ENCODE data around the gene SPNS2. TPM values are rescaled to one million over a fixed set of nuclear protein-coding genes. Genes with fewer than 3 reads are reported as not detected.

Gene SPNS2
- polyA plus RNA-seq, 1 of the 3 experiments (the other 2 are of a cell fraction) = 0.08 TPM

DNA sequence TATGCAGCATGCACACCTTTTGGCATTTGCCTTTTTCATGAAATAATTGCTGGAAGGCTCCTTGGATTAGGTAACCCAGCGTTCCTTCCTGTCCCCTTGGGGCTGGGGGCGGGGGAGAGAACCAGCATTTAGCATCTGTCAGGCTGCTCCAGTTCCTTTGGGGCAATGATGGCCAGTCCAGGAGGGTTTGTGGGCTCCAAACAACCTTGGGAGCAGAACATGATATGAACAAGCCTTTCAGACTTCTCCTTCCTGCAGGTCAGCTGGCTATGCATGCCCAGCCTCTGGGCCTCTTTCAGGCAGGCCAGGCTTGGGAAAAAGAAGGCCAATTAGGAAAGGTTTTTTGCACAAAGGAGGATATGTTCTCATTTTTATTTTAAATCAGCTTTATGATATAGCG lies 84.5 kb downstream of the SPNS2 start:
- POLR2A ChIA-PET = no interaction called here
- Histone ChIP-seq H3K79me2 (ENCODE audit: insufficient read depth) (no peaks in the 10 kb centered on the region), H4K20me1 (ENCODE audit: insufficient read depth) (no peaks in the 10 kb centered on the region), H3K9ac (no peak overlapping the region), H3K27me3 (ENCODE audit: insufficient read depth) (peaks cover 60% of the 10 kb centered on the region), H3K36me3 (replicated peaks in 1 of 2; ENCODE audit: control insufficient read depth in 1 of 2, insufficient read depth in 2 of 2, low read length in 1 of 2) (no peaks in the 10 kb centered on the region), H3K4me2 (no peak overlapping the region), H3K9me2 (no peaks in the 10 kb centered on the region), H3F3A (replicated peaks; ENCODE audit: insufficient read depth) (no peaks in the 10 kb centered on the region), H3K27ac (ENCODE audit: low read depth in 2 of 2, low read length in 1 of 2) (no peak overlapping the region), H3K4me1 (ENCODE audit: control insufficient read depth in 1 of 2, insufficient read depth in 2 of 2, low read depth in 1 of 2, low read length in 1 of 2) (peaks cover 0 to 18% of the 10 kb centered on the region in 2 experiments; a peak in 1 of 4 replicates), H3K9me3 (no peaks in the 10 kb centered on the region), H3K4me3 (ENCODE audit: low read depth in 2 of 2, low read length in 1 of 2) (no peak overlapping the region), H2AFZ (ENCODE audit: low read depth) (no peak overlapping the region)
- CTCF ChIA-PET = interaction anchor here (1.0 to 6.8 kb wide), 9 partner anchors 9 to 90 kb away, joined by 3 to 74 read pairs (median 6); no protein-coding TSS in a partner anchor
- TF ChIP-seq NRF1 (IDR thresholded peaks at IDR 0.05; ENCODE audit: low read depth, low read length) (no peak), NFIC (IDR thresholded peaks at IDR 0.05; ENCODE audit: borderline replicate concordance) (no peak), MXI1 (IDR thresholded peaks at IDR 0.05; ENCODE audit: low read depth, low read length) (no peak), FOXJ3 (CRISPR knock-in tag; IDR thresholded peaks at IDR 0.05) (no peak), JUND (IDR thresholded peaks at IDR 0.05) (no peak), RXRA (IDR thresholded peaks at IDR 0.05; ENCODE audit: borderline replicate concordance, low read depth) (no peak), IRF3 (IDR thresholded peaks at IDR 0.05; ENCODE audit: low read depth, low read length) (no peak), EP300 (IDR thresholded peaks at IDR 0.05; ENCODE audit: borderline replicate concordance in 1 of 2, low read depth in 1 of 2, low read length in 1 of 2) (no peak)
- TF ChIP-seq, protein P1, sequence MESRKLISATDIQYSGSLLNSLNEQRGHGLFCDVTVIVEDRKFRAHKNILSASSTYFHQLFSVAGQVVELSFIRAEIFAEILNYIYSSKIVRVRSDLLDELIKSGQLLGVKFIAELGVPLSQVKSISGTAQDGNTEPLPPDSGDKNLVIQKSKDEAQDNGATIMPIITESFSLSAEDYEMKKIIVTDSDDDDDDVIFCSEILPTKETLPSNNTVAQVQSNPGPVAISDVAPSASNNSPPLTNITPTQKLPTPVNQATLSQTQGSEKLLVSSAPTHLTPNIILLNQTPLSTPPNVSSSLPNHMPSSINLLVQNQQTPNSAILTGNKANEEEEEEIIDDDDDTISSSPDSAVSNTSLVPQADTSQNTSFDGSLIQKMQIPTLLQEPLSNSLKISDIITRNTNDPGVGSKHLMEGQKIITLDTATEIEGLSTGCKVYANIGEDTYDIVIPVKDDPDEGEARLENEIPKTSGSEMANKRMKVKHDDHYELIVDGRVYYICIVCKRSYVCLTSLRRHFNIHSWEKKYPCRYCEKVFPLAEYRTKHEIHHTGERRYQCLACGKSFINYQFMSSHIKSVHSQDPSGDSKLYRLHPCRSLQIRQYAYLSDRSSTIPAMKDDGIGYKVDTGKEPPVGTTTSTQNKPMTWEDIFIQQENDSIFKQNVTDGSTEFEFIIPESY (IDR thresholded peaks at IDR 0.05; ENCODE audit: borderline replicate concordance, low read depth) = no peak
- TF ChIP-seq, protein P2, sequence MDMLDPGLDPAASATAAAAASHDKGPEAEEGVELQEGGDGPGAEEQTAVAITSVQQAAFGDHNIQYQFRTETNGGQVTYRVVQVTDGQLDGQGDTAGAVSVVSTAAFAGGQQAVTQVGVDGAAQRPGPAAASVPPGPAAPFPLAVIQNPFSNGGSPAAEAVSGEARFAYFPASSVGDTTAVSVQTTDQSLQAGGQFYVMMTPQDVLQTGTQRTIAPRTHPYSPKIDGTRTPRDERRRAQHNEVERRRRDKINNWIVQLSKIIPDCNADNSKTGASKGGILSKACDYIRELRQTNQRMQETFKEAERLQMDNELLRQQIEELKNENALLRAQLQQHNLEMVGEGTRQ (IDR thresholded peaks at IDR 0.05; ENCODE audit: borderline replicate concordance, low read depth, low read length) = no peak
- 49% methylated on average over 3 of the region's 3 CpGs for WGBS (ENCODE audit: low lambda C conversion rate)
- no peak for DNase-seq

DNA sequence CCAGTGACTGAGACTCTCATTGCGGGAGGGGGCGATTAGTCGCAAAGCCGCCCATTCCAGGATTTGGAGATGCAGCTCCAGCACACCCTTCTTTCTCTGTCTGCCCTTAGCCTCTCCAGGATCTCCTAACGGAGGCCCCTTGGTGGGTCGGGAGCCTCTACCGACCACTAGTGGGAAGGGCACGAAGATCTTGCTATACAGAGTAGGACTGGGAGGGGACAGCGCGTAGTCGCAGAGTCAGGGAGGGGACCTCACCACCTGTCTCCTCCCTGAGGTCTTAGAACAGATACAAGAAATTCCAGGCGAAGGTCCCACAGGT lies 85.1 kb downstream of the SPNS2 start:
- peak; percentile 79 for DNase-seq
- H3K4me2 ChIP-seq = peak overlapping the region; percentile 57; the same call in 1 of the 2 replicates
- TF ChIP-seq CTCF (IDR thresholded peaks at IDR 0.05) (peak; percentile 39), YY1 (IDR thresholded peaks at IDR 0.05; ENCODE audit: low read depth) (no peak), SMC3 (IDR thresholded peaks at IDR 0.05; ENCODE audit: low read depth, low read length) (no peak)
- TF ChIP-seq, protein P2 (IDR thresholded peaks at IDR 0.05; ENCODE audit: borderline replicate concordance, low read depth, low read length) = no peak

More for the DNA sequence above, 85.1 kb downstream of the SPNS2 start:
- CTCF ChIA-PET = interaction anchor here (1.0 to 6.8 kb wide), 11 partner anchors 9 to 91 kb away, joined by 3 to 74 read pairs (median 5); no protein-coding TSS in a partner anchor
- H3K9me3 ChIP-seq = no peaks in the 10 kb centered on the region
- H4K20me1 ChIP-seq (ENCODE audit: insufficient read depth) = no peaks in the 10 kb centered on the region
- peaks cover 61% of the 10 kb centered on the region for H3K27me3 ChIP-seq (ENCODE audit: insufficient read depth)
- WGBS (ENCODE audit: low lambda C conversion rate) = 32% methylated on average over 12 of the region's 12 CpGs
- no peaks in the 10 kb centered on the region for H3K79me2 ChIP-seq (ENCODE audit: insufficient read depth)
- H3K36me3 ChIP-seq (replicated peaks in 1 of 2; ENCODE audit: control insufficient read depth in 1 of 2, insufficient read depth in 2 of 2, low read length in 1 of 2) = no peaks in the 10 kb centered on the region
- POLR2A ChIA-PET = no interaction called here
- no peak overlapping the region for H3K4me3 ChIP-seq (ENCODE audit: low read depth in 2 of 2, low read length in 1 of 2)
- no peaks in the 10 kb centered on the region for H3K9me2 ChIP-seq
- no peaks in the 10 kb centered on the region for H3F3A ChIP-seq (replicated peaks; ENCODE audit: insufficient read depth)
- no peak overlapping the region for H3K9ac ChIP-seq
- no peak overlapping the region for H2AFZ ChIP-seq (ENCODE audit: low read depth)
- peaks cover 0 to 23% of the 10 kb centered on the region in 2 experiments; a peak in 1 of 4 replicates for H3K4me1 ChIP-seq (ENCODE audit: control insufficient read depth in 1 of 2, insufficient read depth in 2 of 2, low read depth in 1 of 2, low read length in 1 of 2)
- no peak overlapping the region for H3K27ac ChIP-seq (ENCODE audit: low read depth in 2 of 2, low read length in 1 of 2)

Measured in SK-N-SH (cell line).